Spleen (tissue), 7 donors: ENCODE results near the gene DISC1.

Source experiments
- POLR2A ChIP-seq, 3 donors: fragments of 450-650 bp; IDR thresholded peaks; one replicate each; pipeline ENCODE4 v1.5.1; 2017; ENCODE audit warnings: antibody characterized with exemption in 3 of 3, mild to moderate bottlenecking in 1 of 3
- TF ChIP-seq, protein P1 (sequence below), 11 experiments: fragments of 200-600 bp in 7 of 11; fragments of 450-650 bp in 4 of 11; sonication (generic) in 4 of 11; IDR thresholded peaks in 8 of 11; conservative IDR thresholded peaks in 3 of 11; 1 replicate in 7 of 11; 2 replicates in 4 of 11; pipeline versions ENCODE4 v1.4.0 to v1.8.0; 2016 to 2021; ENCODE audit warnings: antibody characterized with exemption in 11 of 11, inconsistent platforms in 4 of 11, mild to moderate bottlenecking in 1 of 11
- donor health status: DM: no; HTN: no; CAD: no; lungs with moderate emphysema.
- donor health status: DM: no; HTN: no; CAD: no.
- donor health status: DM: no; HTN: no; CAD: no.

DNA sequence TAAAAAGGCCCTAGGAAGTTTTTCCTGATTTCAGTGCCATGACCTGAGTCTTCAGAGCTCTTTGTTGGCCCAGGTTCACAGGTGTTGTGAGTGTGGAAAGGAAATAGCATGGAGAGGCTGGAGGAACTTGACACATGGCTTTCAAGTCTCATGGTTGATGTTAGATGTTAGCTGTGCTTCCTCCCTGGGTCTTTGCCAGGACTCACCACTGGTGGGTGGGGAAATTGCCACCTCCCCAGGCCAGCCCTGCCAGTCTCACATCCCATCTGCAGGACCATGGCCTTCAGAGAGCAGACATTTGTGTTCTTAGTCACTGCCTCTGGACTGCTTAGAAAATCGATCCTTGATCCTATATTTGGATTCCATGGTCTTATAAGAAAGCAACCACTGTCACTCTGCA, 383.2 kb downstream of the DISC1 start:
- no peak for TF ChIP-seq POLR2A (IDR thresholded peaks at IDR 0.05)
- TF ChIP-seq, protein P1, sequence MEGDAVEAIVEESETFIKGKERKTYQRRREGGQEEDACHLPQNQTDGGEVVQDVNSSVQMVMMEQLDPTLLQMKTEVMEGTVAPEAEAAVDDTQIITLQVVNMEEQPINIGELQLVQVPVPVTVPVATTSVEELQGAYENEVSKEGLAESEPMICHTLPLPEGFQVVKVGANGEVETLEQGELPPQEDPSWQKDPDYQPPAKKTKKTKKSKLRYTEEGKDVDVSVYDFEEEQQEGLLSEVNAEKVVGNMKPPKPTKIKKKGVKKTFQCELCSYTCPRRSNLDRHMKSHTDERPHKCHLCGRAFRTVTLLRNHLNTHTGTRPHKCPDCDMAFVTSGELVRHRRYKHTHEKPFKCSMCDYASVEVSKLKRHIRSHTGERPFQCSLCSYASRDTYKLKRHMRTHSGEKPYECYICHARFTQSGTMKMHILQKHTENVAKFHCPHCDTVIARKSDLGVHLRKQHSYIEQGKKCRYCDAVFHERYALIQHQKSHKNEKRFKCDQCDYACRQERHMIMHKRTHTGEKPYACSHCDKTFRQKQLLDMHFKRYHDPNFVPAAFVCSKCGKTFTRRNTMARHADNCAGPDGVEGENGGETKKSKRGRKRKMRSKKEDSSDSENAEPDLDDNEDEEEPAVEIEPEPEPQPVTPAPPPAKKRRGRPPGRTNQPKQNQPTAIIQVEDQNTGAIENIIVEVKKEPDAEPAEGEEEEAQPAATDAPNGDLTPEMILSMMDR (IDR thresholded peaks at IDR 0.05 in 8 of 11, conservative IDR thresholded peaks at IDR 0.05 in 3 of 11) = no peak
